ENCODE measurements around the gene ADGRG7. TPM values are rescaled to one million over a fixed set of nuclear protein-coding genes. Genes with fewer than 3 reads are reported as not detected.
A peak's percentile ranks its signal among the peaks of the same experiment; 100 is the strongest.

Gene ADGRG7
- total RNA-seq, 6 experiments from 2014 or later = not detected

- Mint-ChIP-seq H3K36me3 (ENCODE audit: low read depth) (peaks cover 6% of the 10 kb centered on the region), H3K4me3 (no peak overlapping the region), H3K27ac (no peak overlapping the region), H3K4me1 (ENCODE audit: low read depth) (peaks cover 8% of the 10 kb centered on the region), H3K9me3 (peaks cover 5% of the 10 kb centered on the region), H3K27me3 (ENCODE audit: insufficient read depth) (no peaks in the 10 kb centered on the region)
- no peak for DNase-seq
- TF ChIP-seq, protein P1, sequence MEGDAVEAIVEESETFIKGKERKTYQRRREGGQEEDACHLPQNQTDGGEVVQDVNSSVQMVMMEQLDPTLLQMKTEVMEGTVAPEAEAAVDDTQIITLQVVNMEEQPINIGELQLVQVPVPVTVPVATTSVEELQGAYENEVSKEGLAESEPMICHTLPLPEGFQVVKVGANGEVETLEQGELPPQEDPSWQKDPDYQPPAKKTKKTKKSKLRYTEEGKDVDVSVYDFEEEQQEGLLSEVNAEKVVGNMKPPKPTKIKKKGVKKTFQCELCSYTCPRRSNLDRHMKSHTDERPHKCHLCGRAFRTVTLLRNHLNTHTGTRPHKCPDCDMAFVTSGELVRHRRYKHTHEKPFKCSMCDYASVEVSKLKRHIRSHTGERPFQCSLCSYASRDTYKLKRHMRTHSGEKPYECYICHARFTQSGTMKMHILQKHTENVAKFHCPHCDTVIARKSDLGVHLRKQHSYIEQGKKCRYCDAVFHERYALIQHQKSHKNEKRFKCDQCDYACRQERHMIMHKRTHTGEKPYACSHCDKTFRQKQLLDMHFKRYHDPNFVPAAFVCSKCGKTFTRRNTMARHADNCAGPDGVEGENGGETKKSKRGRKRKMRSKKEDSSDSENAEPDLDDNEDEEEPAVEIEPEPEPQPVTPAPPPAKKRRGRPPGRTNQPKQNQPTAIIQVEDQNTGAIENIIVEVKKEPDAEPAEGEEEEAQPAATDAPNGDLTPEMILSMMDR (IDR thresholded peaks at IDR 0.05) = no peak
Observed at GRCh38 chr3:100588251-100588650, 21.1 kb upstream of the ADGRG7 start.

- H3K4me1 Mint-ChIP-seq (ENCODE audit: low read depth) = peaks cover 8% of the 10 kb centered on the region
Observed at GRCh38 chr3:100590114-100590839, 19.1 kb upstream of the ADGRG7 start.

DNA sequence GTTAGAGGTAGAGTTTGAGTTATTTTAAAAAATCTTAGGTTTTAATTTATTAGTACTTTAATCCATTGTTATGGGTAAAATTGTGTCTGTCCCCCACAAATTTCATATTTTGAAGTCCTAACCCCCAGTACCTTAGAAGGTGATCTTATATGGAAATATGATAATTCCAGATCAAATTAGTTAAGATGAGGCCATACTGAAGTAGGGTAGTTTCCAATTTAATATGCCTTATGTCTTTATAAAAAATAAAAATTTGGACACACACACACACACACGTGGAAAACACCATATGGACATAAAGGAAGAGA lies 18.6 kb upstream of the ADGRG7 start:
- H3K9me3 Mint-ChIP-seq = no peaks in the 10 kb centered on the region
- TF ChIP-seq, protein P1 (IDR thresholded peaks at IDR 0.05) = peak; percentile 55
- H3K27ac Mint-ChIP-seq = no peak overlapping the region
- H3K4me1 Mint-ChIP-seq (ENCODE audit: low read depth) = peaks cover 8% of the 10 kb centered on the region
- peaks cover 3% of the 10 kb centered on the region; the same call in 1 of the 2 replicates for H3K27me3 Mint-ChIP-seq (ENCODE audit: insufficient read depth)
- H3K4me3 Mint-ChIP-seq = no peak overlapping the region
- H3K36me3 Mint-ChIP-seq (ENCODE audit: low read depth) = no peaks in the 10 kb centered on the region
- DNase-seq = no peak

More at GRCh38 chr3:100590114-100590839, 19.1 kb upstream of the ADGRG7 start:
- 0 out of 2 replicates have a peak, but pooled peaks cover 2% of the 10 kb centered on the region for H3K27me3 Mint-ChIP-seq (ENCODE audit: insufficient read depth)
- TF ChIP-seq, protein P1 (IDR thresholded peaks at IDR 0.05) = peak; percentile 98
- peak; percentile 40 for DNase-seq
- H3K4me3 Mint-ChIP-seq = peak overlapping the region; percentile 72
- H3K9me3 Mint-ChIP-seq = no peaks in the 10 kb centered on the region
- H3K36me3 Mint-ChIP-seq (ENCODE audit: low read depth) = no peaks in the 10 kb centered on the region
- no peak overlapping the region for H3K27ac Mint-ChIP-seq

DNA sequence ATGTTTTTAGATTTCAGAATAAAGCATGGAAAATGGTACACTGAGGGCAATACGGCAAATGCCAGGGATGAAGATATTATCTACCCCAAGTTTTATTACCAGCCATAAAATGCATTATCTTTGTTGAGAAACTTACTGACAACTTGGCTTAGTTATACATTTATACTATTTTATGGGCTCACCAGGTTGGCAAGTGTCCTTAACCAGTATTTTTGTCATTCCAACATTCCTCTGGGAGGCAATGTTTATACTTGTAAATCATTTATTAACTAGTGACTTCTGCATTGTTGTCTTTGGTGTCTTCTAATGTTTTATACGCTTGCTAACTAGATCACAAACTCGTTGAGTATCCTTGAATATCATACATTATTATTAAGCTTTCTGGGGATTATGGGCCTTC lies 18.0 kb upstream of the ADGRG7 start:
- Mint-ChIP-seq H3K4me3 (no peak overlapping the region), H3K4me1 (ENCODE audit: low read depth) (peaks cover 8% of the 10 kb centered on the region), H3K9me3 (no peaks in the 10 kb centered on the region), H3K27ac (no peak overlapping the region), H3K27me3 (ENCODE audit: insufficient read depth) (peaks cover 5% of the 10 kb centered on the region; the same call in 1 of the 2 replicates), H3K36me3 (ENCODE audit: low read depth) (no peaks in the 10 kb centered on the region)
- TF ChIP-seq, protein P1 (IDR thresholded peaks at IDR 0.05) = no peak
- DNase-seq = no peak

DNA sequence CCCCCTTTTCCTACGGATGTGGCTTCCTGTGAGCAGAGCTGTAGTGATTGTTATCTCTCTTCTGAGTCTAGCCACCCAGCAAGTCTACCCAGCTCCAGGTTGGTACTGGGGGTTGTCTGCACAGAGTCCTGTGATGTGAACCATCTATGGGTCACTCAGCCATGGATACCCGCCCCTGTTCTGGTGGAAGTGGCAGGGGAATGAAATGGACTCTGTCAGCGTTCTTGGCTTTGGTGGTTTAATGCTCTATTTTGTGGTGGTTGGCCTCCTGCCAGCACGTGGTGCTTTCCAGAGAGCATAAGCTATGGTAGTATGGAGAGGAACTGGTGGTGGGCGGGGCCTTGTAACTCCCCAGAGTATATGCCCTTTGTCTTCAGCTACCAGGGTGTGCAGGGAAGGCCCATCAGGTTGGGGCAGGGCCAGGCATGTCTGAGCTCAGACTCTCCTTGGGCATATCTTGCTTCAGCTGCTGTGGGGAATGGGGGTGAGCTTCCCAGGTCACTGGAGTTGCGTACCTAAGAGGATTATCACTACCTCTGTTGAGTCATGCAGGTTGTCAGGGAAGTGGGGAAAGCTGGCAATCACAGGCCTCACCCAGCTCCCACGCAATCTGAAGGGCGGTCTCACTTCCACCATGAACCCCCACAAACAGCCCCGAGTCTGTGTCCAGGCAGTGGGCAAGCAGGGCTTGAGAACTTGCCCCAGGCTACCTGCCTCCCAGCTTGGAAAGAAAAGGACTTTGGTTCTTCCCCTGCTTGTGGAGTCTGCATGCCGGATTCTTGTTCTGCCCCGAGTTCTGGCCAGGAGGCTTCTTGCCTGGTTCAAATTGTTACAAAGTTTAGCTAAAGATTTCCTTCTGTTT lies 9.0 kb upstream of the ADGRG7 start:
- peaks cover 20% of the 10 kb centered on the region for H3K4me1 Mint-ChIP-seq (ENCODE audit: low read depth)
- peaks cover 16% of the 10 kb centered on the region for H3K27me3 Mint-ChIP-seq (ENCODE audit: insufficient read depth)
- DNase-seq = no peak
- H3K27ac Mint-ChIP-seq = no peak overlapping the region
- H3K4me3 Mint-ChIP-seq = no peak overlapping the region
- no peaks in the 10 kb centered on the region; the same call in 1 of the 2 replicates for H3K36me3 Mint-ChIP-seq (ENCODE audit: low read depth)
- TF ChIP-seq, protein P1 (IDR thresholded peaks at IDR 0.05) = no peak
- H3K9me3 Mint-ChIP-seq = peaks cover 8% of the 10 kb centered on the region; the same call in 1 of the 2 replicates
